SH-SY5Y (cell line): ENCODE measurements around the gene P3H3.

Source experiments
- GATA2 ChIP-seq: IDR thresholded peaks from 2 replicates; pipeline ENCODE4 v1.6.1; 2011; ENCODE audit warnings: mild to moderate bottlenecking, low read depth, low read length
- GATA3 ChIP-seq: IDR thresholded peaks from 2 replicates; pipeline ENCODE4 v1.6.1; 2011; ENCODE audit warnings: low read depth, mild to moderate bottlenecking, low read length, moderate library complexity

GRCh38 chr12:6851921-6852650 lies 23.9 kb downstream of the P3H3 start, which contains the start of gene USP5:
- TF ChIP-seq GATA2 (no peak), GATA3 (no peak)
